ENCODE results near the gene DUSP1. TPM values are rescaled to one million over a fixed set of nuclear protein-coding genes. Genes with fewer than 3 reads are reported as not detected.

DUSP1 gene
- total RNA-seq, 4 donors from 2014 or later = 488 to 965 (median 649) TPM

DNA sequence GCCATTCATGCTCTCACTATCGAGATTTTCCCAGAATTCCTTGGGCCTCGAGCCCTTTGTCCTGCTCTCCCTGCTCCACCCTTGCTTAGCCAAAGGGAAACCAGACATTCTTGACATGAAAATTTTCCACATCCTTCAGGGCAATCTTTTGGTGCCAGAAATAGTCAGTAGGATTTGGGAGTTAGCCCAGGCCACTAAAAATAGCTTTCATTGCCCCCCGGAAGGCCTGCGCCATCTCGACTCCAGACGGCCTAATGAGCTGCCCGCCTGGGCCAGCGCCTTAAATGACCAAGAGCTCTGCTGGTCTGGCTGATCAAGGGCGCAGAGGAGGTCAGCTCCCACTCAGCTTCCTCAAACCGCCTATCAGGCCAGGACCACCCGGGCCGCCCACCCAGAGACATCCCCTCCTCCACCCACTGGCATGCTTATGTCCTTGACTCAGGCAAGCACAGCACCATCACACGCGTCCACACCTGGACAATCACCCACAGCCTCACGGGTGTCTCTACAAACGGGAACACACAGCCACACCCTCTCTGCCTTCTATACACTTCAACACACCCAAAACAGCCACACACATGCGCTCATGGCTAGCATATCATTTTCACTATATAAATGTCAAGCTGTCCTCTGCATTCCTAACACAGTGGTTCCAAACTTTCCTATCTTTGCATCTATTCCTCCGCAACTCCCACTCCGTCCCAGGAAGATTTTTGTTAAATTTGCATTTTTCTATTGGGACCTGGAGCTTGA lies 20.9 kb downstream of the DUSP1 start:
- Histone ChIP-seq H3K36me3 (no peaks in the 10 kb centered on the region), H3K9me3 (no peaks in the 10 kb centered on the region), H3K27ac (peak overlapping the region; percentile 70 to 93 (median 88)), H3K4me3 (no peak overlapping the region), H3K4me1 (peaks cover 7 to 51% (median 7%) of the 10 kb centered on the region in 3 donors), H3K27me3 (no peaks in the 10 kb centered on the region)
- 33 to 42% methylated on average over 11 of the region's 19 CpGs for WGBS, 2 donors (ENCODE audit: low coverage in 1 of 2)
- peak; percentile 65 for ATAC-seq
- peak; percentile 77 for TF ChIP-seq POLR2AphosphoS5 (IDR thresholded peaks at IDR 0.05)
- no peak for TF ChIP-seq POLR2A (IDR thresholded peaks at IDR 0.05)

DNA sequence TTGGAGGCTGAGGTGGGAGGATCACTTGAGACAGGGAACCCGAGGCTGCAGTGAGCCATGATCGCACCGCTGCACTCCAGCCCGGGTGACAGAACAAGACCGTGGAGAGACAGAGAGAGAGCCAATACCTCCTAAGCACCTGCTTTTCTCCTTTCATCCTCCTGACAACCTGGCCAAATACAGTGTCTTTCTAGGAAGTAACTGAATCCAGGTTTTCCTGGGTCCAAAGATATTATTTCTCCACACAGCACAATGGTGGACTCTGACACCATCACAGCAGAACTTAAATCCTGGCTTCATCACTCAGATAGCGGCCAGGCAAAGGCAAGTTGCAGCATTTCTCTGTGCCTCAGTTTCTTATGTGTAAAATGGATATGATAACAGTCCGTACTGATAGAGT lies 21.9 kb downstream of the DUSP1 start:
- TF ChIP-seq, protein P1, sequence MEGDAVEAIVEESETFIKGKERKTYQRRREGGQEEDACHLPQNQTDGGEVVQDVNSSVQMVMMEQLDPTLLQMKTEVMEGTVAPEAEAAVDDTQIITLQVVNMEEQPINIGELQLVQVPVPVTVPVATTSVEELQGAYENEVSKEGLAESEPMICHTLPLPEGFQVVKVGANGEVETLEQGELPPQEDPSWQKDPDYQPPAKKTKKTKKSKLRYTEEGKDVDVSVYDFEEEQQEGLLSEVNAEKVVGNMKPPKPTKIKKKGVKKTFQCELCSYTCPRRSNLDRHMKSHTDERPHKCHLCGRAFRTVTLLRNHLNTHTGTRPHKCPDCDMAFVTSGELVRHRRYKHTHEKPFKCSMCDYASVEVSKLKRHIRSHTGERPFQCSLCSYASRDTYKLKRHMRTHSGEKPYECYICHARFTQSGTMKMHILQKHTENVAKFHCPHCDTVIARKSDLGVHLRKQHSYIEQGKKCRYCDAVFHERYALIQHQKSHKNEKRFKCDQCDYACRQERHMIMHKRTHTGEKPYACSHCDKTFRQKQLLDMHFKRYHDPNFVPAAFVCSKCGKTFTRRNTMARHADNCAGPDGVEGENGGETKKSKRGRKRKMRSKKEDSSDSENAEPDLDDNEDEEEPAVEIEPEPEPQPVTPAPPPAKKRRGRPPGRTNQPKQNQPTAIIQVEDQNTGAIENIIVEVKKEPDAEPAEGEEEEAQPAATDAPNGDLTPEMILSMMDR (IDR thresholded peaks at IDR 0.05) = no peak
- TF ChIP-seq POLR2AphosphoS5 (IDR thresholded peaks at IDR 0.05) (no peak), POLR2A (IDR thresholded peaks at IDR 0.05) (no peak), EP300 (IDR thresholded peaks at IDR 0.05) (no peak)
- no peaks in the 10 kb centered on the region for H3K36me3 ChIP-seq
- no peaks in the 10 kb centered on the region for H3K9me3 ChIP-seq
- 95 to 100% methylated on average over 2 to 4 of the region's 7 CpGs for WGBS, 2 donors (ENCODE audit: low coverage in 1 of 2)
- no peak overlapping the region for H3K4me3 ChIP-seq
- ATAC-seq = no peak
- peaks cover 7 to 57% (median 7%) of the 10 kb centered on the region in 3 donors for H3K4me1 ChIP-seq
- peak overlapping the region; percentile 70 to 93 (median 88) for H3K27ac ChIP-seq
- no peaks in the 10 kb centered on the region for H3K27me3 ChIP-seq

DNA sequence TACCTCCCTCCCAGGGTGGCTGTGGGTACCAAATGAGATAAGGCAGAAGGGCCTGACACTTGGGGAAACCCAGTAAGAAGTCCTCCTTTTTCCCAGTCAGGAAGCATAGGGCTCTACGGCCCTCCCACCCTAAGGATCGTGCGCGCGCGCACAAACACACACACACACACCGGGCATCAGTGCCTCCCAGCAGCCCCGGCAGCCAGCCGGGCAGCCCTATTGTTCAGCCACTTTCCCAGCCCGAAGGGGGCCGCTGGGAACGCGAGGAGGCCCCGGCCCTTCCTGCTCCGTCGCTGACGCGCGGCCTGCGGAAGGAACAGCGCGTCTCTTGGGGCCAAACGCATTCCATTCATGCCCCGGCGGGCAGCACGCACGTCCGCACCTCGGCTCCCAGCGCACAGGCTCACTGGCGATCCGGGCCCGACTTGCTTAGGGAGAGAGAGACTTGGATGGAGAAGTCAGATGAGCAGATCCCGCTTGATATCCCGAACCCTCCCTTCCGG lies 22.6 kb downstream of the DUSP1 start:
- Histone ChIP-seq H3K4me3 (no peak overlapping the region), H3K36me3 (no peaks in the 10 kb centered on the region), H3K9me3 (no peaks in the 10 kb centered on the region), H3K27me3 (no peaks in the 10 kb centered on the region), H3K27ac (peak overlapping the region; percentile 70 to 93 (median 88)), H3K4me1 (peaks cover 7 to 62% (median 7%) of the 10 kb centered on the region in 3 donors)
- ATAC-seq = peak; percentile 87
- TF ChIP-seq EP300 (IDR thresholded peaks at IDR 0.05) (peak; percentile 98), POLR2A (IDR thresholded peaks at IDR 0.05) (peak; percentile 28 to 41), POLR2AphosphoS5 (IDR thresholded peaks at IDR 0.05) (peak; percentile 98)
- TF ChIP-seq, protein P1 (IDR thresholded peaks at IDR 0.05) = peak in 1 of 4 experiments; percentile 4
- no CpG with 5 or more reads among the region's 36 CpGs for WGBS, 2 donors (ENCODE audit: low coverage in 1 of 2)

DNA sequence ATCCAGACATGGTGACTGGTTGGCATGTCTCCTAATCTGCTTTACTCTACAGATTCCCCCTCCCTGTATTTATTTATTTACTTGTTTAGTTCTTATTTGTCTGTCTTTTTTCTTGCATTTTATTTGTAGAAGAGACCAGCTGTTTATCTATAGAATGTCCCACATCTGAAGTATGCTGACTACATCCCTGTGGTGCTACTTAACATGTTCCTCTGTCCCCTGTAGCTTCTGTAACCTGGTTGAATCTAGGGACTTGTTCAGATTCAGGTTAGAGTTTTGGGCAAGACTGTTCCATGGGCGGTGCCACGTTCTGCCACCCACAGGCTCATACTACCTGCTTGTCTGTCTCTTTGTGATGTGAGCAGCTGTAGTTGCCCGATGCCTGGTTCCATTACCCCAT lies 23.5 kb downstream of the DUSP1 start:
- no peak overlapping the region for H3K4me3 ChIP-seq
- no peaks in the 10 kb centered on the region for H3K9me3 ChIP-seq
- TF ChIP-seq, protein P1 (IDR thresholded peaks at IDR 0.05) = no peak
- WGBS, 2 donors (ENCODE audit: low coverage in 1 of 2) = 67% methylated on average over 3 of the region's 3 CpGs
- H3K27ac ChIP-seq = peak overlapping the region; percentile 48 to 93 (median 88)
- no peak for ATAC-seq
- H3K4me1 ChIP-seq = peaks cover 7 to 66% (median 7%) of the 10 kb centered on the region in 3 donors
- no peaks in the 10 kb centered on the region for H3K27me3 ChIP-seq
- H3K36me3 ChIP-seq = no peaks in the 10 kb centered on the region

DNA sequence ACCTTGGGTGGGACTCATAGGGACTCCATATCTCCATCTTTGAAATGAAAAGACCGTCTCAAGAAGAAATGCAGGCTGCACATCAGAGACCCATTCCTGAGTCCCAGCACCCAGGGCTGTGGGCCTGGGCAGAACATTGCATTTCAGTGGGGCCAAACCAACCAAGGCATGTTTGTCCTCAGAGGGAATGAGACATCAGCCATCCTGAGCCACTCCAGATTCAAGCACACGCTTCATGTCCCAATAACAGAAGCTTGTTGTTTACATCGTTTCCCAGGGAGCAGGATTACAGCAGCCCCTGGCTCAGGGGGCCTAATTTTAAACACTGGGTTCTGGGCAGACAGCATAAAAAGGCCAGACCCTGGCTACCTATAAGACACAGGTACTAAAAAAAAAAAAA lies 24.3 kb downstream of the DUSP1 start:
- H3K4me1 ChIP-seq = peaks cover 7 to 71% (median 7%) of the 10 kb centered on the region in 3 donors
- WGBS, 2 donors (ENCODE audit: low coverage in 1 of 2) = 68 to 100% methylated on average over 1 to 2 of the region's 3 CpGs
- no peak for TF ChIP-seq EP300 (IDR thresholded peaks at IDR 0.05)
- TF ChIP-seq, protein P1 (IDR thresholded peaks at IDR 0.05) = no peak
- peak; percentile 50 for TF ChIP-seq POLR2AphosphoS5 (IDR thresholded peaks at IDR 0.05)
- H3K27me3 ChIP-seq = no peaks in the 10 kb centered on the region
- no peak for ATAC-seq
- H3K27ac ChIP-seq = peak overlapping the region; percentile 48 to 93 (median 88)
- H3K9me3 ChIP-seq = no peaks in the 10 kb centered on the region
- H3K36me3 ChIP-seq = no peaks in the 10 kb centered on the region
- no peak overlapping the region for H3K4me3 ChIP-seq

Measured in gastroesophageal sphincter (tissue), 4 donors.